ENCODE results near the gene SLC15A5.

DNA sequence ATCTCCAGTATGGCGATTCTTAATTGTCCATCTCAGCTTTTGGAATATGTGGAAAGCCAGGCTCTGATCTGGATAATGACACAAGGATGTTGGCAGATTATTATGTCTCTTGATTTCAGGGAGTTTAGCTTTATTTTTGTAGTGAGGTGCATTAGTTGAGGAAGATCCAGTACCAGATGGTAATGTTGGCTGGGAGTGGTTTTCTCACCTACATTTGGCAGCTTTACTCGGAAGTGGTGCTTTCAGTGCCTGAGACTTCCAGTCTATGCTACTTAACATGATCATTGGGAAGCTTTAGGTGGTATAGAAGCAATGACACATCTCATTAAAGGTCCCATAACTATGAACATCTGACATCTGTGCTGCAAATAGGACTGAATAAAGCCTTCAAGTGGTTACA, 7.5 kb downstream of the SLC15A5 start:
- TF ChIP-seq GATA3 (IDR thresholded peaks at IDR 0.05; ENCODE audit: low read depth, low read length), result no peak
- no peak for TF ChIP-seq GATA2 (IDR thresholded peaks at IDR 0.05; ENCODE audit: low read depth, low read length)

Data from SH-SY5Y (cell line).